Measurements from ENCODE around the gene ATM.
A peak's percentile ranks its signal among the peaks of the same experiment; 100 is the strongest.

Gene ATM

DNA sequence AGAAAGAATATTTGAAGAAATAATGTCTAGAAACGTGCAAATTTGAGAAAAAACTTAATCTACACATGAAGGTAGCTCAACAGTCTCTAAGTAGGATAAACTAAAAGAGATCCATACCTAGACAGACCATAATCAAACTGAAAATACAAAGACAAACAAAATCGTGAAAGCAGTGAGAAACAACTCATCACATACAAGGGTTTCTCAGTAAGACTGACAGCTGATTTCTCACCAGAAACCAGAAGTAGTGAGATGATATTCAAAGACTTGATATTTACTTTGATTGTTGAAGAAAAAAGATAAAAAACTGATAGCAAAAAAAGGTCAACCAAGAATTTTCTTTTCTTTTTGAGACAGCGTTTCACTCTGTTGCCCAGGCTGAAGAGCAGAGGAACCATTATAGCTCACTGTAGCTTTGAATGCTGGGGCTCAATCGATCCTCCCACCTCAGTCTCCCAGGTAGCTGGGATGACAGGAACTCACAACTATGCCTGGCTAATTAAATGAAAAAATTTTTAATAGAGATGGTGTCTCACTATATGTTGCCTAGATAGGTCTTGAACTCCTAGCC lies 17.9 kb upstream of the ATM start:
- no peaks in the 10 kb centered on the region for H3K9me3 ChIP-seq (ENCODE audit: control insufficient read depth, low read length)
- no peak overlapping the region for H3K4me3 ChIP-seq (ENCODE audit: insufficient read depth, low read depth, low read length, poor library complexity, severe bottlenecking)
- no peaks in the 10 kb centered on the region for H3K4me1 ChIP-seq (ENCODE audit: control insufficient read depth, insufficient read depth, low read length, poor library complexity, severe bottlenecking)
- peaks cover 41% of the 10 kb centered on the region for H3K36me3 ChIP-seq (ENCODE audit: control insufficient read depth, insufficient read depth, low read length)
- no peak for DNase-seq
- no peak overlapping the region for H3K27ac ChIP-seq (ENCODE audit: insufficient read depth, low read length, poor library complexity, severe bottlenecking)
- H3K27me3 ChIP-seq (replicated peaks; ENCODE audit: control insufficient read depth, insufficient read depth, low read length, poor library complexity, severe bottlenecking) = no peaks in the 10 kb centered on the region

DNA sequence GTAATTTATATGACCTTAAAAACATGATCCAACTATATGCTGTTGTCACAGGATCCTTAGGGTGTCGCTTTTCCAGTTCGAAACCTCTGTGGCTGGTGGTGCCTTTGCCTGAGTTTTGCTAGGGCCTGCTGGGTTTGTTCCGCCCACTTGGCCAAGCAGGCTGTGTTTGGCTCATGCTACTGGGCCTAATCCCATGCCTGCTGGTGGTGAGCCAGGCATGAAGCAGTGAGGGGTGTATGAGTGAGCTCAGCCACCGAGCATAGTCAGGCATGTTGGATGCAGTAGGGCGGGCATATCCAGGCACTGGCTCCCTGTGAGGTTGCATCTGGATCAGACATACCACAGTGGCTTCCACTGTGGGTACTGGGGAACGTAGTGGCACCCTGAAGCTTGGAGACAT lies 16.7 kb upstream of the ATM start:
- H3K4me3 ChIP-seq (ENCODE audit: insufficient read depth, low read depth, low read length, poor library complexity, severe bottlenecking) = no peak overlapping the region
- H3K4me1 ChIP-seq (ENCODE audit: control insufficient read depth, insufficient read depth, low read length, poor library complexity, severe bottlenecking) = no peaks in the 10 kb centered on the region
- no peak overlapping the region for H3K27ac ChIP-seq (ENCODE audit: insufficient read depth, low read length, poor library complexity, severe bottlenecking)
- H3K36me3 ChIP-seq (ENCODE audit: control insufficient read depth, insufficient read depth, low read length) = peaks cover 51% of the 10 kb centered on the region
- DNase-seq = no peak
- H3K9me3 ChIP-seq (ENCODE audit: control insufficient read depth, low read length) = no peaks in the 10 kb centered on the region
- no peaks in the 10 kb centered on the region for H3K27me3 ChIP-seq (replicated peaks; ENCODE audit: control insufficient read depth, insufficient read depth, low read length, poor library complexity, severe bottlenecking)

DNA sequence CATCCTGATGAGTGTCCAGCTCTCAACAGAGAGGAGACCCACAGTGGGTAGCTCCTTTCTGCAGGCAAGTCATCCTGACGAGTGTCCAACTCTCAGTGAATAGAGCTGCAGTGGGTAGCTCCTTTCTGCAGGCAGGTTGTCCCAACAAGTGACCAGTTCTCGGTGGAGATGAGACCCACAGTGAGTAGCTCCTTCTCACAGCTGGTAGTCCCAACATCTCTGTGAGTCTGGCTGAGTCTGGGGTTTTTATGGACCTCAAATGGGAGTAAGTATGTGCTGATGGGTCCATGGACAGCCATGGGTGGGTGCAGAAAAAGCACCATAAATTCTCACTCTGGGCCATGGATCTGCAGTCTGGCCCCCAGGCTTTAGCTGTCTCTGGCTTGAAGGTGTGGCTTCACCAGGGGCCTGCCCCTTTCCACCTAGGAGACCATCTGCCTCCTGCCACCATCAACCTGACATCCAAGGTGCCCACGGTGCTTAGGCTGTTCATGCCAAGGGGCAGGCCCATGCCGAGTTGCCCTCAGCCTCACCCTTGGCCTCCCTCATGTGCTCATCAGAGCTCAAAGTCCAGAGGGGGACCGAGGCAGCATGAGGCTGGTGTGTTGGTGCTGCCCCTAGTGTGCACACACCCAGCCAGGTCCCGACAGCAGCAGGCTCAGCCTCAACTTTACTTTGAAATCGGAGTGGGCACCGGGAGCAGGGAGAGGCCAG lies 15.7 kb upstream of the ATM start:
- H3K9me3 ChIP-seq (ENCODE audit: control insufficient read depth, low read length) = no peaks in the 10 kb centered on the region
- no peak for DNase-seq
- peaks cover 51% of the 10 kb centered on the region for H3K36me3 ChIP-seq (ENCODE audit: control insufficient read depth, insufficient read depth, low read length)
- no peak overlapping the region for H3K4me3 ChIP-seq (ENCODE audit: insufficient read depth, low read depth, low read length, poor library complexity, severe bottlenecking)
- H3K27ac ChIP-seq (ENCODE audit: insufficient read depth, low read length, poor library complexity, severe bottlenecking) = no peak overlapping the region
- no peaks in the 10 kb centered on the region for H3K4me1 ChIP-seq (ENCODE audit: control insufficient read depth, insufficient read depth, low read length, poor library complexity, severe bottlenecking)
- no peaks in the 10 kb centered on the region for H3K27me3 ChIP-seq (replicated peaks; ENCODE audit: control insufficient read depth, insufficient read depth, low read length, poor library complexity, severe bottlenecking)

DNA sequence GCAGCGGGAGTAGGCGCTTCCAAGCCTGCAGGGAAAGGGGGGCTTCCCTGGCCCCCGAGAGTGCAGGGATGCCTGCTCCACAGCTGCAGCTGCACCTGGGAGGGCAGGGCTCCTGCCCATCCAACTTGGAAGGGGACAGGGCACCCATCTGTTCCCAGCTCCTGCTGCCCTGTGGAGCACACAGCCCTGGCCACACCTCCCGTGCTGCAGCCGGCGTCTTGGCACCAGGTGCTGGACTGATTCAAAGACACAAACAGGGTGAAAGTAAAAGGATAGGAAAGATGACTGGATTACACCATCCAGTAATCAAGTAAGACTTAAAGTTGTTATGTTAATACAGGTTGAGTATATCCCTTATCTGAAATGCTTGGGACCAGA lies 15.2 kb upstream of the ATM start:
- Histone ChIP-seq H3K4me1 (ENCODE audit: control insufficient read depth, insufficient read depth, low read length, poor library complexity, severe bottlenecking) (no peaks in the 10 kb centered on the region), H3K27ac (ENCODE audit: insufficient read depth, low read length, poor library complexity, severe bottlenecking) (no peak overlapping the region), H3K4me3 (ENCODE audit: insufficient read depth, low read depth, low read length, poor library complexity, severe bottlenecking) (no peak overlapping the region), H3K36me3 (ENCODE audit: control insufficient read depth, insufficient read depth, low read length) (peaks cover 51% of the 10 kb centered on the region), H3K9me3 (ENCODE audit: control insufficient read depth, low read length) (no peaks in the 10 kb centered on the region), H3K27me3 (replicated peaks; ENCODE audit: control insufficient read depth, insufficient read depth, low read length, poor library complexity, severe bottlenecking) (no peaks in the 10 kb centered on the region)
- no peak for DNase-seq

DNA sequence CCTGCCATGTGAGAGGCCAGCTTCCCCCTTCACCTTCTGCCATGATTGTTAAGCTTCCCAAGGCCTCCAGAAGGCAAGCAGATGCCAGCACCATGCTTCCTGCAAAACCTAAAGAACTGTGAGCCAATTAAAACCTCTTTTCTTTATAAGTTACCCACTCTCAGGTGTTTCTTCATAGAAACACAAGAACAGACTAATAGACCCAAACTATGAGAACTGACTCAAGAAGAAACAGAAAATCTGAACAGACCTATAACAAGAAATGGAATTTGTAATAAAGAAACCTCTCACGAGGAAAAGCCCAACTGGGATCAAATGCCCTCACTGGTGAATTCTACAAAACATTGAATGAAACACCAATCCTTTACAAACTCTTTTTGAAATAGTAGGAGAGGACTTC lies 12.4 kb upstream of the ATM start:
- Histone ChIP-seq H3K27me3 (replicated peaks; ENCODE audit: control insufficient read depth, insufficient read depth, low read length, poor library complexity, severe bottlenecking) (no peaks in the 10 kb centered on the region), H3K4me3 (ENCODE audit: insufficient read depth, low read depth, low read length, poor library complexity, severe bottlenecking) (no peak overlapping the region), H3K36me3 (ENCODE audit: control insufficient read depth, insufficient read depth, low read length) (peaks cover 51% of the 10 kb centered on the region), H3K9me3 (ENCODE audit: control insufficient read depth, low read length) (no peaks in the 10 kb centered on the region), H3K27ac (ENCODE audit: insufficient read depth, low read length, poor library complexity, severe bottlenecking) (no peak overlapping the region), H3K4me1 (ENCODE audit: control insufficient read depth, insufficient read depth, low read length, poor library complexity, severe bottlenecking) (no peaks in the 10 kb centered on the region)
- no peak for DNase-seq

DNA sequence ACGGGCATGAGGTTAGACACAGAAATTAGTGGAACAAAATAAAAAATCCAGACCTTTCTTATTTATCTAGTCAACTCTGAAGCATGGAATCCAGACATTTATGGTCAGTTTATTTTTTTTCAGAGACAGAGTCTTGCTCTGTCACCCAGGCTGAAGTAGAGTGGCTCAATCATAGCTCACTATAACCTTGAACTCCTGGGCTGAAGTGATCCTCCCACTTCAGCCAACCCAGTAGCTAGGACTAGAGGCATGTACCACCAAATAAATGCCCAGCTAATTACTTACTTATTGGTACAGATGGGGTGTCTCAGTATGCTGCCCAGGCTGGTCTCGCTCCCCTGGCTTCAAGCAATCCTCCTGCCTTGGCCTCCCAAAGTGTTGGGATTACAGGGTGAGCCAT lies 9.1 kb upstream of the ATM start:
- H3K27ac ChIP-seq (ENCODE audit: insufficient read depth, low read length, poor library complexity, severe bottlenecking) = no peak overlapping the region
- no peak overlapping the region for H3K4me3 ChIP-seq (ENCODE audit: insufficient read depth, low read depth, low read length, poor library complexity, severe bottlenecking)
- H3K9me3 ChIP-seq (ENCODE audit: control insufficient read depth, low read length) = no peaks in the 10 kb centered on the region
- peaks cover 24% of the 10 kb centered on the region for H3K36me3 ChIP-seq (ENCODE audit: control insufficient read depth, insufficient read depth, low read length)
- H3K4me1 ChIP-seq (ENCODE audit: control insufficient read depth, insufficient read depth, low read length, poor library complexity, severe bottlenecking) = peaks cover 13% of the 10 kb centered on the region
- DNase-seq = no peak
- no peaks in the 10 kb centered on the region for H3K27me3 ChIP-seq (replicated peaks; ENCODE audit: control insufficient read depth, insufficient read depth, low read length, poor library complexity, severe bottlenecking)

DNA sequence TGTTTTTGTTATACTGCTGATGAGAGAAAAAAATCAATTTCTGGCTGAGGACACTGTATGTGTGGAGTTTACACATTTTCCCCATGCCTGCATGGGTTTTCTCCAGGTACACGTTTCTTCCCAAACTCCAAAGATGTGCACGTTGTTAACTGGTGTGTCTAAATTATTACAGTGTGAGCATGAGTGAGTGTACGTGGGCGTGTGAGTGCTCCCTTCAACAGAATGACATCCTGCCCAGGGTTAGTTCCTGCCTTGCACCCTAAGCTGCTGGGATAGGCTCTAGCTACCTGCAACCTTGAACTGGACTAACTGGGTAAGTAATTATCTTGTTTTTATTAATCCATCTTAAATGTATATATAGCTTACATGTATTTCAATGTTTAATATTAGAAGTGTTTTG lies 5.9 kb upstream of the ATM start:
- Histone ChIP-seq H3K9me3 (ENCODE audit: control insufficient read depth, low read length) (no peaks in the 10 kb centered on the region), H3K36me3 (ENCODE audit: control insufficient read depth, insufficient read depth, low read length) (peaks cover 11% of the 10 kb centered on the region), H3K4me3 (ENCODE audit: insufficient read depth, low read depth, low read length, poor library complexity, severe bottlenecking) (peak overlapping the region; percentile 14), H3K27ac (ENCODE audit: insufficient read depth, low read length, poor library complexity, severe bottlenecking) (no peak overlapping the region), H3K4me1 (ENCODE audit: control insufficient read depth, insufficient read depth, low read length, poor library complexity, severe bottlenecking) (peaks cover 26% of the 10 kb centered on the region), H3K27me3 (replicated peaks; ENCODE audit: control insufficient read depth, insufficient read depth, low read length, poor library complexity, severe bottlenecking) (no peaks in the 10 kb centered on the region)
- DNase-seq = no peak

DNA sequence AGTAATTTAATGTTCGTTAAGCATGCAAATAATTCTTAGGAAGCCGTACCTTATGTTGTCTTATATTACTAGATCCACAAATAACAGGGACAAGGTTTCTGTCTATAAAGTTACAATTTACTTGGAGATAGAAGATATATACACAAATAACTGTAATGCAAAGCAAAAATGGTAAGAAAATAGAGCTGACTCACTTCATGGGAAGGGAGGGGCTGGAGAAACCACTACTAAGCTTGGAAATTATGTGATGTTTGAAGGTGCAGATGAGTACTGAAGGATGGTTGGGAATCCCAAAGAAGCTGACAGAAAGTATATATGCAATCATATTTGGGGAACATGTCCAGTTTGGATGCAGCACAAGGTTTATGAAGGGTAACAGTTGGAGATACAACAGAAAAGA lies 4.4 kb upstream of the ATM start:
- H3K4me1 ChIP-seq (ENCODE audit: control insufficient read depth, insufficient read depth, low read length, poor library complexity, severe bottlenecking) = peaks cover 26% of the 10 kb centered on the region
- H3K27ac ChIP-seq (ENCODE audit: insufficient read depth, low read length, poor library complexity, severe bottlenecking) = no peak overlapping the region
- DNase-seq = no peak

DNA sequence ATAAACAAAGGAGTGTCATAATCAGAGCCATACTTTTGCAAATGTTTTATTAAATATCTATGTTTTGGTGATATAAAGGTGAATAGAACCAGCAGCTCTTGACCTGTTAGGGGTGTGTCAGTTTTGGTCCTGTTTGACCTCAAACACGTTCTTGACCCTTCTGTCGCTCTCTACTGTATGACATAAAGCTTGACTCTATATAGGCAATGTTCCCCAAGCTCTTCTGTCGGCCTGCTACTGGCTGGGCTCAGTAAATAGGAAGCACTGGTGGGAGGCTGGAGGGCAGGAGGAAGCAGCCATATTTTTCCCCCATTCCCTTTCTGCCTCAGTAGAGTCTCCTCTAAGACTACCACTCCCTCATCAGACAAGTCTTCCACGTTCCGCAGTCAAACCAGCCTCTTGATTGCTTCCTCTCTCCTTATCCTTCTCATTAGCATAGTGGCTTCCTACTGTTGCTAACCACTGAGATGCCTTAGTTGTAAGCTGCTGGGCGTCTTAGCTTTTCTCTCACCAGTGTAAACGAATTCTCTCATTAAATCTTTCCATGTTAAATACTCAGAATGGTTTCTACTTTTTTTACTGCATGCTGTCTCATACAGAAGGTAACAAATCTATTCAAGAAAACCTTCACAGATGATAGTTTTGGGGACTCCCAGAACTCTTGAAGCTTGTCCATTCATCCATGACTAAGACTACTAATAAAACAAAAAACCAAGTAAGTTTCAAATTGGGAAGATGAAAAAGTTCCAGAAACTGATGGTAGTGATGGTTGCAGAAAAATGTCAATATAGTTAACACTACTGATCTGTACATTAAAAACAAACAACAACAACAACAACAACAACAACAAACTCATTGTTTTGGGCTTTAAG lies 3.7 kb upstream of the ATM start:
- Histone ChIP-seq H3K9me3 (ENCODE audit: control insufficient read depth, low read length) (no peaks in the 10 kb centered on the region), H3K4me1 (ENCODE audit: control insufficient read depth, insufficient read depth, low read length, poor library complexity, severe bottlenecking) (peaks cover 26% of the 10 kb centered on the region), H3K36me3 (ENCODE audit: control insufficient read depth, insufficient read depth, low read length) (peaks cover 4% of the 10 kb centered on the region), H3K4me3 (ENCODE audit: insufficient read depth, low read depth, low read length, poor library complexity, severe bottlenecking) (no peak overlapping the region), H3K27ac (ENCODE audit: insufficient read depth, low read length, poor library complexity, severe bottlenecking) (no peak overlapping the region), H3K27me3 (replicated peaks; ENCODE audit: control insufficient read depth, insufficient read depth, low read length, poor library complexity, severe bottlenecking) (no peaks in the 10 kb centered on the region)
- DNase-seq = no peak

More for the DNA sequence above, 4.4 kb upstream of the ATM start:
- Histone ChIP-seq H3K4me3 (ENCODE audit: insufficient read depth, low read depth, low read length, poor library complexity, severe bottlenecking) (no peak overlapping the region), H3K27me3 (replicated peaks; ENCODE audit: control insufficient read depth, insufficient read depth, low read length, poor library complexity, severe bottlenecking) (no peaks in the 10 kb centered on the region), H3K36me3 (ENCODE audit: control insufficient read depth, insufficient read depth, low read length) (peaks cover 10% of the 10 kb centered on the region), H3K9me3 (ENCODE audit: control insufficient read depth, low read length) (no peaks in the 10 kb centered on the region)
